ENCODE data around the gene INTS11.

Gene INTS11

DNA sequence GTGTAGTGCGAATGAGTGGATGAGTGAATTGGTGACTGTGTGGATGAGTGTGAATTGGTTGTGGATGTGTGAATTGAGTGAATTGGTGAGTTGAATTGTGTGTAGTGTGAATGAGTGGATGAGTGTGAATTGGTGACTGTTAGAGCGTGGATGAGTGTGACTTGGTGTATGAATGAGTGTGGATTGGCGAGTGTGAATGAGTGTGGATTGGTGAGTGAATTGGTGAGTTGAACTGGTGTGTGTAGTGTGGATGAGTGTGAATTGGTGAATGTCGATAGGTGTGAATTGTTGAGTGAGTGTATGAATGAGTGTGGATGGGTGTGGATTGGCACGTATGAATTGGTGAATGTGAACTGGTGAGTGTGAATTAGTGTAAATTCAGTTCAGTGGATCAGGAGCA lies 42.9 kb upstream of the INTS11 start:
- Histone ChIP-seq H3K9ac (no peak overlapping the region), H3K4me2 (no peak overlapping the region), H3K27ac (no peak overlapping the region), H3K4me3 (IDR thresholded peaks at IDR 0.05; ENCODE audit: insufficient read depth, low read depth, low read length) (no peak overlapping the region), H3K36me3 (ENCODE audit: insufficient read depth) (no peaks in the 10 kb centered on the region), H3K27me3 (ENCODE audit: insufficient read depth, low read depth) (peaks cover under 1% of the 10 kb centered on the region; the same call in 1 of the 2 replicates), H3K4me1 (ENCODE audit: low read depth, poor library complexity, severe bottlenecking) (peaks cover 25% of the 10 kb centered on the region), H3K79me2 (ENCODE audit: insufficient read depth, low read depth) (no peaks in the 10 kb centered on the region; the same call in 1 of the 2 replicates), H2AFZ (ENCODE audit: low read depth) (no peak overlapping the region), H4K20me1 (ENCODE audit: insufficient read depth) (no peaks in the 10 kb centered on the region)
- TF ChIP-seq, protein P1, sequence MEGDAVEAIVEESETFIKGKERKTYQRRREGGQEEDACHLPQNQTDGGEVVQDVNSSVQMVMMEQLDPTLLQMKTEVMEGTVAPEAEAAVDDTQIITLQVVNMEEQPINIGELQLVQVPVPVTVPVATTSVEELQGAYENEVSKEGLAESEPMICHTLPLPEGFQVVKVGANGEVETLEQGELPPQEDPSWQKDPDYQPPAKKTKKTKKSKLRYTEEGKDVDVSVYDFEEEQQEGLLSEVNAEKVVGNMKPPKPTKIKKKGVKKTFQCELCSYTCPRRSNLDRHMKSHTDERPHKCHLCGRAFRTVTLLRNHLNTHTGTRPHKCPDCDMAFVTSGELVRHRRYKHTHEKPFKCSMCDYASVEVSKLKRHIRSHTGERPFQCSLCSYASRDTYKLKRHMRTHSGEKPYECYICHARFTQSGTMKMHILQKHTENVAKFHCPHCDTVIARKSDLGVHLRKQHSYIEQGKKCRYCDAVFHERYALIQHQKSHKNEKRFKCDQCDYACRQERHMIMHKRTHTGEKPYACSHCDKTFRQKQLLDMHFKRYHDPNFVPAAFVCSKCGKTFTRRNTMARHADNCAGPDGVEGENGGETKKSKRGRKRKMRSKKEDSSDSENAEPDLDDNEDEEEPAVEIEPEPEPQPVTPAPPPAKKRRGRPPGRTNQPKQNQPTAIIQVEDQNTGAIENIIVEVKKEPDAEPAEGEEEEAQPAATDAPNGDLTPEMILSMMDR (conservative IDR thresholded peaks at IDR 0.05; ENCODE audit: low read depth, low read length): no peak

DNA sequence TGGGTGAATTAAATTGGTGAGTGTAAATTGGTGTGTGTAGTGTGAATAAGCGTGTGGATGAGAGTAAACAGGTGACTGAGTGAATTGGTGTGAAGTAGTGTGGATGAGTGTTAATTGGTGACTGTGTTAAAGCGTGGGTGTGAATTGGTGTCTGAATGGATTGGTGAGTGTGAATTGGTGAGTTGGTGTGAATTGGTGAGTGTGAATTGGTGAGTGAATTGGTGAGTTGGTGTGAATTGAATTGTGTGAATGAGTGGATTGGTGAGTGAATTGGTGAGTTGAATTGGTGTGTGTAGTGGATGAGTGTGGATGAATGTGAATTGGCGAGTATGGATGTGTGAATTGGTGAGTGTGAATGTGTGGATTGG lies 42.2 kb upstream of the INTS11 start:
- Histone ChIP-seq H3K36me3 (ENCODE audit: insufficient read depth) (no peaks in the 10 kb centered on the region), H2AFZ (ENCODE audit: low read depth) (no peak overlapping the region), H3K4me1 (ENCODE audit: low read depth, poor library complexity, severe bottlenecking) (peaks cover 18% of the 10 kb centered on the region), H4K20me1 (ENCODE audit: insufficient read depth) (no peaks in the 10 kb centered on the region), H3K4me3 (IDR thresholded peaks at IDR 0.05; ENCODE audit: insufficient read depth, low read depth, low read length) (no peak overlapping the region), H3K79me2 (ENCODE audit: insufficient read depth, low read depth) (no peaks in the 10 kb centered on the region), H3K4me2 (no peak overlapping the region), H3K27ac (no peak overlapping the region), H3K27me3 (ENCODE audit: insufficient read depth, low read depth) (peaks cover 7% of the 10 kb centered on the region; the same call in 1 of the 2 replicates), H3K9ac (no peak overlapping the region)
- TF ChIP-seq, protein P1 (conservative IDR thresholded peaks at IDR 0.05; ENCODE audit: low read depth, low read length): no peak

DNA sequence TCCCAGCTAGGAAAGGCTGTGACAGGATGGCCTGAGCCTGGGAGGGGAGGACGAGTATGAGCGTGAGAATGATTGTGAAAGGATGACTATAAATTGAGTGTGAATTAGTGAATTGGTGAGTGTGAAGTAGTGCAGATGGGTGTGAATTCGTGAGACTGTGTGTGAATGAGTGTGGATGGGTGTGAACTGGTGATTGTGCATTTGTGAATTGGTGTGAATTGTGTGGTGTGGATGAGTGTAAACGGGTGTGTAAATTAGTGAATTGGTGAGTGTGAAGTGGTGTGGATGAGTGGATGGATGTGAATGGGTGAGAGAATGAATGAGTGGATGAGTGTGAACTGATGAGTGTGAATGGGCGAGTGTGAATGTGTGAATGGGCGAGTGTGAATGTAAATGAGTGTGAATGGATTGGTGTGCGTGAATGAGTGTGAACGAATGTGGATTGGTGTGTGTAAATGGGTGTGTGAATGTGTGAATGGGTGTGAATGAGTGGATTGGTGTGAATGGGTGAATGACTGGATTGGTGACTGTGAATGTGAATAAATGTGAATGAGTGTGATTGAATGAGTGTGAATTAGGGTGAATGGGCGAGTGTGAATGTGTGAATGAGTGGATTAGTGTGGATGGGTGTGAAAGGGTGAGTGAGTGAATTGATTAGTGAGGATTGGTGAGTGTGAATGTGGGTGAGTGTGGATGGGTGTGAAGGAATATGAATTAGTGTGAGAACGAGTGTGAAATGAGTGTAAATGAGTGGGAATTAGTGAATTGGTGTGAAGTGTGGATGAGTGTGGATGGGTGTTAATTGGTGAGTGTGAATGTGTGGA lies 41.6 kb upstream of the INTS11 start:
- H3K27ac ChIP-seq: no peak overlapping the region
- H3K36me3 ChIP-seq (ENCODE audit: insufficient read depth): no peaks in the 10 kb centered on the region
- no peaks in the 10 kb centered on the region for H4K20me1 ChIP-seq (ENCODE audit: insufficient read depth)
- TF ChIP-seq, protein P1 (conservative IDR thresholded peaks at IDR 0.05; ENCODE audit: low read depth, low read length): no peak
- peaks cover 12% of the 10 kb centered on the region for H3K4me1 ChIP-seq (ENCODE audit: low read depth, poor library complexity, severe bottlenecking)
- H3K4me3 ChIP-seq (IDR thresholded peaks at IDR 0.05; ENCODE audit: insufficient read depth, low read depth, low read length): no peak overlapping the region
- no peak overlapping the region for H2AFZ ChIP-seq (ENCODE audit: low read depth)
- peaks cover 8% of the 10 kb centered on the region; the same call in 1 of the 2 replicates for H3K27me3 ChIP-seq (ENCODE audit: insufficient read depth, low read depth)
- no peak overlapping the region for H3K4me2 ChIP-seq
- no peak overlapping the region for H3K9ac ChIP-seq
- no peaks in the 10 kb centered on the region for H3K79me2 ChIP-seq (ENCODE audit: insufficient read depth, low read depth)

DNA sequence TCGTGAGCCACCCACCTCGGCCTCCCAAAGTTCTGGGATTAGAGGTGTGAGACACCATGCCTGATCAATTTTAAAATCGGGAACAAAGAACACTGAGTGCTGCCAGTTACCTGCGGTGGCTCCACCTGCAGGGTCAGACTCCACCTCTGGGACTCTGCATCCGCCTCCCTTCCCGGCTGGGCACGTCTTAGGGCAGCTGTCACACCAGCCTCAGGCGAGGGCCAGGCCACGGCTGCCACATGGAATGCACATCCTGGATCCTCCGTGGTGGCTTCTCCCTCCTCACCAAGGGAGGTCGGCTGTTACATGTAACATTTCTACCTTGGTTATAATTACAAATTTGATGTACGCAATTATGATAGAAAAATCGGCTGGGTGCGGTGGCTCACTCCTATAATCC lies 39.8 kb upstream of the INTS11 start:
- peaks cover 3% of the 10 kb centered on the region for H3K4me1 ChIP-seq (ENCODE audit: low read depth, poor library complexity, severe bottlenecking)
- peaks cover 8% of the 10 kb centered on the region; the same call in 1 of the 2 replicates for H3K27me3 ChIP-seq (ENCODE audit: insufficient read depth, low read depth)
- no peaks in the 10 kb centered on the region for H3K36me3 ChIP-seq (ENCODE audit: insufficient read depth)
- H3K79me2 ChIP-seq (ENCODE audit: insufficient read depth, low read depth): no peaks in the 10 kb centered on the region
- no peak overlapping the region for H3K9ac ChIP-seq
- H3K4me2 ChIP-seq: no peak overlapping the region
- TF ChIP-seq, protein P1 (conservative IDR thresholded peaks at IDR 0.05; ENCODE audit: low read depth, low read length): no peak
- H3K27ac ChIP-seq: no peak overlapping the region
- no peak overlapping the region for H2AFZ ChIP-seq (ENCODE audit: low read depth)
- H3K4me3 ChIP-seq (IDR thresholded peaks at IDR 0.05; ENCODE audit: insufficient read depth, low read depth, low read length): no peak overlapping the region
- H4K20me1 ChIP-seq (ENCODE audit: insufficient read depth): no peaks in the 10 kb centered on the region
